WTC11 (cell line): ENCODE data around the gene CBFA2T3. TPM values are rescaled to one million over a fixed set of nuclear protein-coding genes. Genes with fewer than 3 reads are reported as not detected.

Experiments
- ATAC-seq: fragments of 200-7000 bp; cut with Tn5 transposase; 2 replicates; pipeline ENCODE4 v1.10.0; 2021; ENCODE audit warnings: mild to moderate bottlenecking, moderate library complexity
- CTCF ChIA-PET: fragments of 300-600 bp; sonication (Branson Sonifier 250); formaldehyde crosslinking; loops from one replicate; lab custom pipeline; 2021; ENCODE audit warnings: antibody characterized with exemption; lab: Charles Lee
- POLR2A ChIA-PET: fragments of 350-600 bp; sonication (Branson Sonifier 250); formaldehyde crosslinking; loops from one replicate; lab custom pipeline; 2021; ENCODE audit warnings: antibody characterized with exemption; lab: Charles Lee
- DNase-seq: peaks from one replicate; pipeline ENCODE4 v3.0.0; 2021; ENCODE audit warnings: low spot score
- H3K27ac Mint-ChIP-seq: 2 replicates; pipeline ENCODE4 v1.8.0; 2021; ENCODE audit warnings: mixed read lengths
- H3K27me3 Mint-ChIP-seq: 2 replicates; pipeline ENCODE4 v1.8.0; 2021; ENCODE audit warnings: low read depth, mild to moderate bottlenecking, moderate library complexity, mixed read lengths
- H3K36me3 Mint-ChIP-seq: 2 replicates; pipeline ENCODE4 v1.8.0; 2021; ENCODE audit warnings: mixed read lengths
- H3K4me1 Mint-ChIP-seq: 2 replicates; pipeline ENCODE4 v1.8.0; 2022; ENCODE audit warnings: mixed read lengths
- H3K4me3 Mint-ChIP-seq: 2 replicates; pipeline ENCODE4 v1.8.0; 2021; ENCODE audit warnings: mild to moderate bottlenecking, moderate library complexity, mixed read lengths
- H3K9me3 Mint-ChIP-seq: 2 replicates; pipeline ENCODE4 v1.8.0; 2021; ENCODE audit warnings: mixed read lengths
- ATF1 ChIP-seq: sonication (generic); formaldehyde crosslinking; IDR thresholded peaks from 2 replicates; pipeline ENCODE4 v1.8.1; 2023; ENCODE audit warnings: mild to moderate bottlenecking, moderate library complexity, missing genetic modification reagents
- CBFB ChIP-seq: sonication (generic); formaldehyde crosslinking; IDR thresholded peaks from 2 replicates; pipeline ENCODE4 v1.8.1; 2022; ENCODE audit warnings: mild to moderate bottlenecking, low read depth, missing genetic modification reagents
- CREM ChIP-seq: sonication (generic); formaldehyde crosslinking; IDR thresholded peaks from 2 replicates; pipeline ENCODE4 v1.8.1; 2022; ENCODE audit warnings: mild to moderate bottlenecking, missing genetic modification reagents, moderate library complexity
- FOXJ3 ChIP-seq: sonication (generic); formaldehyde crosslinking; IDR thresholded peaks from 2 replicates; pipeline ENCODE4 v1.9.0; 2021; ENCODE audit warnings: missing genetic modification reagents, mild to moderate bottlenecking, borderline replicate concordance
- FOXP1 ChIP-seq: sonication (generic); formaldehyde crosslinking; IDR thresholded peaks from 2 replicates; pipeline ENCODE4 v1.8.0; 2022; ENCODE audit warnings: missing genetic modification reagents, mild to moderate bottlenecking, moderate library complexity, borderline replicate concordance
- GTF2I ChIP-seq: fragments of 250-450 bp; sonication (Bioruptor Pico); conservative IDR thresholded peaks from 2 replicates; pipeline ENCODE4 v1.4.0; 2021; ENCODE audit warnings: mild to moderate bottlenecking
- HMGA2 ChIP-seq: fragments of 250-450 bp; sonication (Bioruptor Pico); IDR thresholded peaks from 2 replicates; pipeline ENCODE4 v1.4.0; 2021; ENCODE audit warnings: mild to moderate bottlenecking, moderate library complexity
- RELA ChIP-seq: sonication (generic); formaldehyde crosslinking; IDR thresholded peaks from 2 replicates; pipeline ENCODE4 v1.8.1; 2022; ENCODE audit warnings: missing genetic modification reagents, mild to moderate bottlenecking, borderline replicate concordance
- SOX15 ChIP-seq: fragments of 250-450 bp; sonication (Bioruptor Pico); IDR thresholded peaks from 2 replicates; pipeline ENCODE4 v1.9.0; 2021; ENCODE audit warnings: mild to moderate bottlenecking
- SP1 ChIP-seq: sonication (generic); formaldehyde crosslinking; conservative IDR thresholded peaks from 2 replicates; pipeline ENCODE4 v1.8.1; 2022; ENCODE audit warnings: missing genetic modification reagents
- TCF7 ChIP-seq: sonication (generic); formaldehyde crosslinking; IDR thresholded peaks from 2 replicates; pipeline ENCODE4 v1.8.0; 2022; ENCODE audit warnings: mild to moderate bottlenecking, low read depth, missing genetic modification reagents, moderate library complexity
- TP53 ChIP-seq: sonication (generic); formaldehyde crosslinking; IDR thresholded peaks from 2 replicates; pipeline ENCODE4 v1.8.1; 2023; ENCODE audit warnings: mild to moderate bottlenecking, missing genetic modification reagents
- ZNF671 ChIP-seq: fragments of 250-450 bp; sonication (Bioruptor Pico); IDR thresholded peaks from 2 replicates; pipeline ENCODE4 v1.8.0; 2021; ENCODE audit warnings: mild to moderate bottlenecking
- total RNA-seq: library from RNA; stranded (reverse); gene quantifications from 3 replicates; pipeline ENCODE4 v1.2.3, GENCODE V29; 2021
- TF ChIP-seq, protein P1 (sequence below): fragments of 250-450 bp; sonication (Bioruptor Pico); IDR thresholded peaks from 2 replicates; pipeline ENCODE4 v1.8.0; 2021; ENCODE audit warnings: mild to moderate bottlenecking
- TF ChIP-seq, protein P2 (sequence below): sonication (generic); formaldehyde crosslinking; IDR thresholded peaks from 2 replicates; pipeline ENCODE4 v1.8.0; 2023; ENCODE audit warnings: mild to moderate bottlenecking, missing genetic modification reagents
- TF ChIP-seq, protein P3 (sequence below): sonication (generic); formaldehyde crosslinking; IDR thresholded peaks from 2 replicates; pipeline ENCODE4 v1.8.1; 2022; ENCODE audit warnings: low read depth, mild to moderate bottlenecking, moderate library complexity, missing genetic modification reagents, borderline replicate concordance
- TF ChIP-seq, protein P4 (sequence below): sonication (generic); formaldehyde crosslinking; IDR thresholded peaks from 2 replicates; pipeline ENCODE4 v1.8.1; 2023; ENCODE audit warnings: mild to moderate bottlenecking, moderate library complexity, missing genetic modification reagents

CBFA2T3 gene
- total RNA-seq, 1 experiment from 2014 or later = 2.6 TPM

DNA sequence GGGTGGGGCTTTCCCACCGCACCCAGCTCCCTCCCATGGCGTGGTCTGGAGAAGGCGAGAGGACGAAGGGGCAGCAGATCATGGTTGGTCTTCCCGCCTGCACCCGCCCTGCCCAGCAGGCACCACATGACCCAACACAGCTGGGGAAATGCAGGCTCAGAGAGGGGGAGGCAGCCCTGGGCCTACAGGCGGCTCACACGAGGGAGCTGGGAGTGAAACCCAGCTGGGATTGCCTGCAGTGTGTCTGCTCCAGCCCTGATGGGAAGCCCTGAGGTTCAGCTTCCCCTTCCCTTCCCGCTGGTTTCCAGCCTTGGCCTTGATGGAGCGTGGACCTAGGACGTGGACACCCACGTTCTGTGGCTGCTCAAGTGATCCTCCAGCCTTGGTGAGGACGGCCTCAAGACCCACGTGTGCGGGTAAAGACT lies 90.6 kb downstream of the CBFA2T3 start (continued):
- TF ChIP-seq, protein P1, sequence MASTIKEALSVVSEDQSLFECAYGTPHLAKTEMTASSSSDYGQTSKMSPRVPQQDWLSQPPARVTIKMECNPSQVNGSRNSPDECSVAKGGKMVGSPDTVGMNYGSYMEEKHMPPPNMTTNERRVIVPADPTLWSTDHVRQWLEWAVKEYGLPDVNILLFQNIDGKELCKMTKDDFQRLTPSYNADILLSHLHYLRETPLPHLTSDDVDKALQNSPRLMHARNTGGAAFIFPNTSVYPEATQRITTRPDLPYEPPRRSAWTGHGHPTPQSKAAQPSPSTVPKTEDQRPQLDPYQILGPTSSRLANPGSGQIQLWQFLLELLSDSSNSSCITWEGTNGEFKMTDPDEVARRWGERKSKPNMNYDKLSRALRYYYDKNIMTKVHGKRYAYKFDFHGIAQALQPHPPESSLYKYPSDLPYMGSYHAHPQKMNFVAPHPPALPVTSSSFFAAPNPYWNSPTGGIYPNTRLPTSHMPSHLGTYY = no peak
- TF ChIP-seq, all 79 proteins: peak for 0

DNA sequence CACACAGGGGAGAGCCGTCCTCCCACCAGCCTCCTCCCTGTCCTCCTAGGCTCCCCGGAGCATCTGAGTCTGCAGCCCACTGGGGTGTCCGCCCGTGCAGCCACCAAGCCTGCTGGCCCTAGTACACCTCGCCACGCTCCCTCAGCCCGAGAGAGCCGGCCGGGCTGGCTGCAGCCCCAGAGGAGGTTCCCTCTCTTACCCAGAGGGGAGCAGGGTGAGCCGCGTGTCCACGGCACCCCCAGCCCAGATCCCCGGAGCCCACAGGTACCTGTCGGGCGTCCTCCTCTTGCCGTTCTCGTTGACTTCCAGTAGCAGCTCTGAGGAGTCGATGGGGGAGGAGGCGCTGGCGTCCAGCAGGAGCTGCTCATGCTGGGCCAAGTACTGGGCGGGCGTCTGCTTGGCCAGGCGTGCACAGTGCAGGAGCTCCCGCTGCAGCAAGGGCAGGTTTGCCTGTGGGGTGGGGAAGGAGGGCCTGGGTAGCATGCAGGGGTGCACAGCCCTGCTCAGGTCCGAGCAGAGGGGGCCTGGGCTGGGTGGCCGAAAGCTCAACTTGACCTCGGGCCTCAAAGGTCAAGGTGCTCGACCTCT lies 91.2 kb downstream of the CBFA2T3 start:
- H3K27me3 Mint-ChIP-seq = peaks cover 2% of the 10 kb centered on the region
- H3K4me3 Mint-ChIP-seq = no peak overlapping the region
- ChIA-PET POLR2A (no interaction called here), CTCF (interaction anchor here (1.0 kb wide), 1 partner anchor 281 kb away, joined by 4 read pairs; no protein-coding TSS in a partner anchor)
- H3K9me3 Mint-ChIP-seq = no peaks in the 10 kb centered on the region
- TF ChIP-seq SOX15 (CRISPR knock-in tag) (no peak), RELA (CRISPR knock-in tag) (no peak), CREM (CRISPR knock-in tag) (no peak)
- TF ChIP-seq, protein P2, sequence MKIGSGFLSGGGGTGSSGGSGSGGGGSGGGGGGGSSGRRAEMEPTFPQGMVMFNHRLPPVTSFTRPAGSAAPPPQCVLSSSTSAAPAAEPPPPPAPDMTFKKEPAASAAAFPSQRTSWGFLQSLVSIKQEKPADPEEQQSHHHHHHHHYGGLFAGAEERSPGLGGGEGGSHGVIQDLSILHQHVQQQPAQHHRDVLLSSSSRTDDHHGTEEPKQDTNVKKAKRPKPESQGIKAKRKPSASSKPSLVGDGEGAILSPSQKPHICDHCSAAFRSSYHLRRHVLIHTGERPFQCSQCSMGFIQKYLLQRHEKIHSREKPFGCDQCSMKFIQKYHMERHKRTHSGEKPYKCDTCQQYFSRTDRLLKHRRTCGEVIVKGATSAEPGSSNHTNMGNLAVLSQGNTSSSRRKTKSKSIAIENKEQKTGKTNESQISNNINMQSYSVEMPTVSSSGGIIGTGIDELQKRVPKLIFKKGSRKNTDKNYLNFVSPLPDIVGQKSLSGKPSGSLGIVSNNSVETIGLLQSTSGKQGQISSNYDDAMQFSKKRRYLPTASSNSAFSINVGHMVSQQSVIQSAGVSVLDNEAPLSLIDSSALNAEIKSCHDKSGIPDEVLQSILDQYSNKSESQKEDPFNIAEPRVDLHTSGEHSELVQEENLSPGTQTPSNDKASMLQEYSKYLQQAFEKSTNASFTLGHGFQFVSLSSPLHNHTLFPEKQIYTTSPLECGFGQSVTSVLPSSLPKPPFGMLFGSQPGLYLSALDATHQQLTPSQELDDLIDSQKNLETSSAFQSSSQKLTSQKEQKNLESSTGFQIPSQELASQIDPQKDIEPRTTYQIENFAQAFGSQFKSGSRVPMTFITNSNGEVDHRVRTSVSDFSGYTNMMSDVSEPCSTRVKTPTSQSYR = no peak
- TF ChIP-seq, protein P3, sequence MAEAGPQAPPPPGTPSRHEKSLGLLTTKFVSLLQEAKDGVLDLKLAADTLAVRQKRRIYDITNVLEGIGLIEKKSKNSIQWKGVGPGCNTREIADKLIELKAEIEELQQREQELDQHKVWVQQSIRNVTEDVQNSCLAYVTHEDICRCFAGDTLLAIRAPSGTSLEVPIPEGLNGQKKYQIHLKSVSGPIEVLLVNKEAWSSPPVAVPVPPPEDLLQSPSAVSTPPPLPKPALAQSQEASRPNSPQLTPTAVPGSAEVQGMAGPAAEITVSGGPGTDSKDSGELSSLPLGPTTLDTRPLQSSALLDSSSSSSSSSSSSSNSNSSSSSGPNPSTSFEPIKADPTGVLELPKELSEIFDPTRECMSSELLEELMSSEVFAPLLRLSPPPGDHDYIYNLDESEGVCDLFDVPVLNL (CRISPR knock-in tag) = no peak
- ATAC-seq (no peak), DNase-seq (no peak)
- no peaks in the 10 kb centered on the region for H3K4me1 Mint-ChIP-seq
- no peak overlapping the region for H3K27ac Mint-ChIP-seq
- H3K36me3 Mint-ChIP-seq = no peaks in the 10 kb centered on the region

DNA sequence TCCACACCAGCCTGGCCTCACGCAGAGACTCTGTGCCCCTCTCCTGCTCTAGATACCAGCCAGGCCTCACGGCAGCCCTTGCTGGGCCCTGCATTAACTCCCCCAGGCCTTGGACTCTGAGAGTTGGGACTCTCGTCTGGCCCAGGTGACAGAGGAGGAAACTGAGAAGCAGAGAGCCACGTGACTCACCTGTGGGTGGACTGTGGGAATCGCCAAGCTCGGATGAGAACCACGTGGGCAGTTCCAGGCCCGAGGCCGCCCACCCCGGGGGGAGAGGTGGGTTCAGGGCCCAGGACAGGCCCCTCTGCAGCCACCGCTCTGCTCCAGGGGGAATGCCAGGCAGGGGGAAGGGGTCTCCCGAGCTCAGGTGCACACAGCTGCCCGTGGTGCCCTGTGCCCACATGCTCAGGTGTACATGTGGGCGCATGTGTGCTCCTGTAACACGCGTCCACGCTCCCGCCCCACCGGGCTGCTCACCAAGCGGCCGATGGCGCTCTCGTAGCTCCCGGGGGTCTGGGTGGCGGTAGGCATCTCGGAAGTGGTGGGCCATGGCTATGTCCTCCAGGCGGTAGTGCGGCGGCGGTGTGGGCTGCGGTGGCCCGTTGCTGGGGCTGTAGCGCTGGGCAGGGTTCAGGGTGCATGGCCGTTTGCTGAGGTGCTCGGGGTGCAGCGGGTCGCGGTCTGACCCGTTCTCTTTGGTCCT lies 92.3 kb downstream of the CBFA2T3 start:
- DNase-seq (no peak), ATAC-seq (no peak)
- no peaks in the 10 kb centered on the region for H3K9me3 Mint-ChIP-seq
- no peaks in the 10 kb centered on the region for H3K4me1 Mint-ChIP-seq
- ChIA-PET POLR2A (no interaction called here), CTCF (no interaction called here)
- no peak for TF ChIP-seq CBFB (CRISPR knock-in tag)
- no peak overlapping the region for H3K4me3 Mint-ChIP-seq
- H3K27ac Mint-ChIP-seq = peak overlapping the region; percentile 60; the same call in 1 of the 2 replicates
- no peaks in the 10 kb centered on the region for H3K36me3 Mint-ChIP-seq
- H3K27me3 Mint-ChIP-seq = no peaks in the 10 kb centered on the region; the same call in none of the 2 replicates

DNA sequence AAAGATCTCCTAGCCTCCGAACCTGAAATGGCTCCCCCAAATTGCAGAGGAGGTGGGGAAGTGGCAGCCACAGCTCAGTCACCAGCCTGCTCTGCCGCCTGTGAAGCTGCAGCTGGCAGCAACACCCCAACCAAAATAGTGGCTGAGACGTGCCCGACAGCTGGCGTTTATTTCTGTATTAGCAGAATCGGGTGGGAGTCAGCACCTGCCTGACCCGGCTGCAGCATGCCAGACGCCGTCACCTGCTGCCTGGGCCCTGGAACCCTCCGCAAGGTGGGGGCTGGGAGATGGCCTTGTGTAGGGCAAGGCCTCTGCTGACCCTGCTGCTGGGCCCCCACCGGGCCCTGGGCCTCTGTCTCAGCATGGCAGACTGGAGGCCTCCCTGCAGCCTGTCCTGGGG lies 93.1 kb downstream of the CBFA2T3 start:
- no peaks in the 10 kb centered on the region for H3K9me3 Mint-ChIP-seq
- no peak overlapping the region for H3K27ac Mint-ChIP-seq
- H3K27me3 Mint-ChIP-seq = no peaks in the 10 kb centered on the region; the same call in 1 of the 2 replicates
- H3K36me3 Mint-ChIP-seq = no peaks in the 10 kb centered on the region
- ChIA-PET CTCF (no interaction called here), POLR2A (no interaction called here)
- H3K4me1 Mint-ChIP-seq = no peaks in the 10 kb centered on the region
- ATAC-seq (no peak), DNase-seq (no peak)
- H3K4me3 Mint-ChIP-seq = no peak overlapping the region
- TF ChIP-seq HMGA2 = no peak
- TF ChIP-seq GTF2I = no peak
- TF ChIP-seq TCF7 (CRISPR knock-in tag) = no peak
- no peak for TF ChIP-seq SP1 (CRISPR knock-in tag)
- no peak for TF ChIP-seq FOXP1 (CRISPR knock-in tag)
- TF ChIP-seq, protein P2 = no peak
- no peak for TF ChIP-seq ATF1 (CRISPR knock-in tag)
- TF ChIP-seq ZNF671 (CRISPR knock-in tag) = no peak
- no peak for TF ChIP-seq FOXJ3 (CRISPR knock-in tag)
- TF ChIP-seq, protein P4, sequence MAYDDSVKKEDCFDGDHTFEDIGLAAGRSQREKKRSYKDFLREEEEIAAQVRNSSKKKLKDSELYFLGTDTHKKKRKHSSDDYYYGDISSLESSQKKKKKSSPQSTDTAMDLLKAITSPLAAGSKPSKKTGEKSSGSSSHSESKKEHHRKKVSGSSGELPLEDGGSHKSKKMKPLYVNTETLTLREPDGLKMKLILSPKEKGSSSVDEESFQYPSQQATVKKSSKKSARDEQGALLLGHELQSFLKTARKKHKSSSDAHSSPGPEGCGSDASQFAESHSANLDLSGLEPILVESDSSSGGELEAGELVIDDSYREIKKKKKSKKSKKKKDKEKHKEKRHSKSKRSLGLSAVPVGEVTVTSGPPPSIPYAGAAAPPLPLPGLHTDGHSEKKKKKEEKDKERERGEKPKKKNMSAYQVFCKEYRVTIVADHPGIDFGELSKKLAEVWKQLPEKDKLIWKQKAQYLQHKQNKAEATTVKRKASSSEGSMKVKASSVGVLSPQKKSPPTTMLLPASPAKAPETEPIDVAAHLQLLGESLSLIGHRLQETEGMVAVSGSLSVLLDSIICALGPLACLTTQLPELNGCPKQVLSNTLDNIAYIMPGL (CRISPR knock-in tag) = no peak
- TF ChIP-seq, protein P1 = no peak
- no peak for TF ChIP-seq TP53 (CRISPR knock-in tag)
